GM08714 (cell line): Measurements from ENCODE around the gene CTNND2.

Experiments used
- H3K4me3 ChIP-seq: fragments of 200-500 bp; sonication (Bioruptor generic); 2 replicates; pipeline ENCODE4 v1.5.1; 2014; ENCODE audit warnings: mild to moderate bottlenecking, low read length, inconsistent platforms
- ZNF274 ChIP-seq: IDR thresholded peaks from 2 replicates; pipeline ENCODE4 v1.6.1; 2012; ENCODE audit warnings: mild to moderate bottlenecking, low read depth, low read length

The CTNND2 gene

GRCh38 chr5:11306365-11306764, 597.9 kb downstream of the CTNND2 start:
- TF ChIP-seq ZNF274: no peak
- H3K4me3 ChIP-seq: no peak overlapping the region

- H3K4me3 ChIP-seq: no peak overlapping the region
- TF ChIP-seq ZNF274: no peak
Observed at GRCh38 chr5:11305245-11305644, 599.0 kb downstream of the CTNND2 start.

- H3K4me3 ChIP-seq: no peak overlapping the region
- TF ChIP-seq ZNF274: no peak
Observed at GRCh38 chr5:11304641-11305040, 599.6 kb downstream of the CTNND2 start.

- no peak overlapping the region for H3K4me3 ChIP-seq
- TF ChIP-seq ZNF274: no peak
Observed at GRCh38 chr5:11302663-11303062, 601.6 kb downstream of the CTNND2 start.

- no peak overlapping the region for H3K4me3 ChIP-seq
- no peak for TF ChIP-seq ZNF274
Observed at GRCh38 chr5:11301171-11301570, 603.1 kb downstream of the CTNND2 start.

- H3K4me3 ChIP-seq: no peak overlapping the region
Observed at GRCh38 chr5:11300736-11301135, 603.5 kb downstream of the CTNND2 start.

GRCh38 chr5:11298877-11299276, 605.4 kb downstream of the CTNND2 start:
- H3K4me3 ChIP-seq: no peak overlapping the region
- no peak for TF ChIP-seq ZNF274

More at GRCh38 chr5:11300736-11301135, 603.5 kb downstream of the CTNND2 start:
- TF ChIP-seq ZNF274: no peak

- H3K4me3 ChIP-seq: no peak overlapping the region
- no peak for TF ChIP-seq ZNF274
Observed at GRCh38 chr5:11293523-11293922, 610.7 kb downstream of the CTNND2 start.

GRCh38 chr5:11292648-11293356, 611.4 kb downstream of the CTNND2 start:
- no peak overlapping the region for H3K4me3 ChIP-seq
- TF ChIP-seq ZNF274: no peak

GRCh38 chr5:11289733-11290132, 614.5 kb downstream of the CTNND2 start:
- TF ChIP-seq ZNF274: no peak

GRCh38 chr5:11289208-11289607, 615.0 kb downstream of the CTNND2 start:
- no peak for TF ChIP-seq ZNF274
- H3K4me3 ChIP-seq: no peak overlapping the region

More at GRCh38 chr5:11289733-11290132, 614.5 kb downstream of the CTNND2 start:
- H3K4me3 ChIP-seq: no peak overlapping the region

- no peak for TF ChIP-seq ZNF274
- H3K4me3 ChIP-seq: no peak overlapping the region
Observed at GRCh38 chr5:11281842-11282241, 622.4 kb downstream of the CTNND2 start.

- no peak for TF ChIP-seq ZNF274
Observed at GRCh38 chr5:11277323-11277722, 626.9 kb downstream of the CTNND2 start.

GRCh38 chr5:11273180-11273903, 630.9 kb downstream of the CTNND2 start:
- no peak overlapping the region for H3K4me3 ChIP-seq
- no peak for TF ChIP-seq ZNF274

More at GRCh38 chr5:11277323-11277722, 626.9 kb downstream of the CTNND2 start:
- H3K4me3 ChIP-seq: no peak overlapping the region

GRCh38 chr5:11269515-11269914, 634.7 kb downstream of the CTNND2 start:
- TF ChIP-seq ZNF274: no peak
- H3K4me3 ChIP-seq: no peak overlapping the region
